ENCODE data around the gene EIF2A.

Gene EIF2A

GRCh38 chr3:150626148-150626930 lies 79.8 kb downstream of the EIF2A start:
- no peak for TF ChIP-seq CTCF (IDR thresholded peaks at IDR 0.05; ENCODE audit: extremely low read depth, insufficient read depth, missing control alignments)
- no peak for DNase-seq (ENCODE audit: low spot score)
- in situ Hi-C loops (cut with MboI; ENCODE audit: low pct_unique_long_range_greater_than_20kb, low sequenced_read_pairs, unreplicated experiment): no loop called here

- TF ChIP-seq CTCF (IDR thresholded peaks at IDR 0.05; ENCODE audit: extremely low read depth, insufficient read depth, missing control alignments): no peak
- no peak for DNase-seq (ENCODE audit: low spot score)
- in situ Hi-C loops (cut with MboI; ENCODE audit: low pct_unique_long_range_greater_than_20kb, low sequenced_read_pairs, unreplicated experiment): no loop called here
Observed at GRCh38 chr3:150627557-150627956, 81.0 kb downstream of the EIF2A start.

DNA sequence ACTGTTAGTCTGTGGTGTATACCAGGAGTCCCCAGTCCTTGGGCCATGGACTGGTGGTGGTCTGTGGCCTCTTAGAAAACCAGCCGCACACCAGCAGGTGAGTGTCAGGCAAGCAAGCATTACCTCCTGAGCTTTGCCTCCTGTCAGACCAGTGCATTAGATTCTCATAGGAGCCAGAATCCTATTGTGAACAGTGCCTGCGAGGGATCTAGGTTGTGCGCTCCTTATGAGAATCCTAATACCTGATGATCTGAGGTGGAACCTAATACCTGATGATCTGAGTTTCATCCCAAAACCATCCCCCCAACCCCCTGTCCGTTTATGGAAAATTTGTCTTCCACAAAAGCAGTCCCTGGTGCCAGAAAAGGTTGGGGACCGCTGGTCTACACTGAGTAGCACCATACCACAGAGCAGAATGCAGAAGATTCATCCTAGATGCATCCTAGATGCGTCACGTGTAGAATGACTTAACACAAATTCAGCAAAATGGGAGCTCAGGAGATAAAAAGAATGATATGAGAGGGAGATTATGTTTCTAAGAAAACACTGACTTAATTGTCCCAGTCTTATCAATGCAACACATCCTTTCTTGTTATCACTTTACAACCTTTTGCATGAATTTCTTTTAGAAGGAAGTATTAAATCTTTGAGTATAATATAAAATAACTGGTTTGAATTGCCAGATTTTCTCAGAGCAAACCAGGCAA lies 85.1 kb downstream of the EIF2A start:
- in situ Hi-C loops (cut with MboI; ENCODE audit: low pct_unique_long_range_greater_than_20kb, low sequenced_read_pairs, unreplicated experiment): no loop called here
- no peak for TF ChIP-seq CTCF (IDR thresholded peaks at IDR 0.05; ENCODE audit: extremely low read depth, insufficient read depth, missing control alignments)
- DNase-seq (ENCODE audit: low spot score): no peak

DNA sequence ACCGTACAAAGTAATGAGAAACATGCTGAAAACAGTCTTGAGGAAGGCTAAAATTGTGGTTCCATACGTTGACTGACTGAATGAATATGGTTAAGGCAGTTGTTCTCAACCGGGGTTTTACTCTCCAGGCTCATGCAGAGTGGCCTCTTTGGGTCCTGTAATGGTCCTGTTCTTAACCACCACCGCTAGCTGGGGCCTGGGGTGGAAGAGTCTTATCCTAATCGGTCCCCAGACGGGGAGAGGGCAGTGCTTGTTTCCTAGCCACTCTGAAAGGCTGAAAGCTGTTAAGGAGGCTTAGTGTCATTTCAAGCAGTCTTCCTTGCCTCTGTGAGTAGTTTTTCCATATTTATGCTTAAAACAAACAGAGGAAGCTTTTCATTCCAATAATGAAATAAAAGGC lies 88.5 kb downstream of the EIF2A start:
- TF ChIP-seq CTCF (IDR thresholded peaks at IDR 0.05; ENCODE audit: extremely low read depth, insufficient read depth, missing control alignments): no peak
- no peak for DNase-seq (ENCODE audit: low spot score)
- in situ Hi-C loops (cut with MboI; ENCODE audit: low pct_unique_long_range_greater_than_20kb, low sequenced_read_pairs, unreplicated experiment): no loop called here

- no peak for TF ChIP-seq CTCF (IDR thresholded peaks at IDR 0.05; ENCODE audit: extremely low read depth, insufficient read depth, missing control alignments)
- DNase-seq (ENCODE audit: low spot score): peak; percentile 46
- in situ Hi-C loops (cut with MboI; ENCODE audit: low pct_unique_long_range_greater_than_20kb, low sequenced_read_pairs, unreplicated experiment): no loop called here
Observed at GRCh38 chr3:150635526-150635925, 88.9 kb downstream of the EIF2A start.
